IMR-90 (cell line): Measurements from ENCODE around the gene NELL2. TPM values are rescaled to one million over a fixed set of nuclear protein-coding genes. Genes with fewer than 3 reads are reported as not detected.

ENCODE experiments used
- ATAC-seq: fragments of 200-7000 bp; cut with Tn5 transposase; 2 replicates; pipeline ENCODE4 v1.9.1; 2020; ENCODE audit warnings: low read depth, mild to moderate bottlenecking, moderate library complexity
- BruUV-seq: library from RNA; stranded (reverse); fragments of 400-500 nt; replicated peaks from 2 replicates; lab custom pipeline; 2021; lab: Mats Ljungman, UMichigan
- CTCF ChIA-PET: fragments of 300-600 bp; formaldehyde crosslinking; extraction: SDS; loops from one replicate; lab custom pipeline; 2021; ENCODE audit warnings: antibody characterized with exemption; lab: Yijun Ruan, JAX
- POLR2A ChIA-PET: fragments of 300-600 bp; sonication (Branson Sonifier 250); formaldehyde crosslinking; loops from one replicate; lab custom pipeline; 2022; ENCODE audit warnings: antibody characterized with exemption; ENCODE audit not compliant: unreplicated experiment; lab: Charles Lee
- DNase-seq: peaks from one replicate; pipeline ENCODE4 v3.0.0; 2013
- H2AFZ ChIP-seq: replicated peaks from 2 replicates; pipeline ENCODE3; 2013; ENCODE audit warnings: low read length, mild to moderate bottlenecking; ENCODE audit not compliant: poor library complexity
- H2AK5ac ChIP-seq: 2 replicates; pipeline ENCODE4 v1.6.1; 2013; ENCODE audit warnings: low read depth, low read length, inconsistent platforms
- H2AK9ac ChIP-seq: replicated peaks from 2 replicates; pipeline ENCODE3; 2013; ENCODE audit warnings: mild to moderate bottlenecking, low read depth, low read length, moderate library complexity; ENCODE audit not compliant: poor library complexity
- H2BK120ac ChIP-seq: 2 replicates; pipeline ENCODE4 v1.6.1; 2013; ENCODE audit warnings: low read depth, low read length, inconsistent platforms
- H2BK15ac ChIP-seq: 3 replicates; pipeline ENCODE4 v1.6.1; 2013; ENCODE audit warnings: low read depth, low read length, inconsistent platforms
- H2BK20ac ChIP-seq: 2 replicates; pipeline ENCODE4 v1.6.1; 2013; ENCODE audit warnings: low read depth, mild to moderate bottlenecking, inconsistent platforms, low read length, moderate library complexity
- H2BK5ac ChIP-seq: 2 replicates; pipeline ENCODE4 v1.6.1; 2013; ENCODE audit warnings: mild to moderate bottlenecking, low read depth, low read length, inconsistent platforms; ENCODE audit not compliant: poor library complexity, severe bottlenecking
- H3K14ac ChIP-seq: replicated peaks from 2 replicates; pipeline ENCODE4 v1.6.1; 2013; ENCODE audit warnings: low read depth, low read length, inconsistent platforms
- H3K18ac ChIP-seq: 2 replicates; pipeline ENCODE4 v1.6.1; 2013; ENCODE audit warnings: low read depth, low read length, control low read depth
- H3K23ac ChIP-seq: 2 replicates; pipeline ENCODE4 v1.6.1; 2013; ENCODE audit warnings: low read depth, low read length, inconsistent platforms
- H3K27ac ChIP-seq: 2 replicates; pipeline ENCODE4 v1.5.1; 2013; ENCODE audit warnings: mild to moderate bottlenecking, control low read depth, low read length; ENCODE audit not compliant: insufficient read depth
- H3K27me3 ChIP-seq: 2 replicates; pipeline ENCODE4 v1.6.1; 2013; ENCODE audit warnings: low read length; ENCODE audit not compliant: control insufficient read depth, insufficient read depth
- H3K36me3 ChIP-seq: 2 replicates; pipeline ENCODE4 v1.6.1; 2013; ENCODE audit warnings: low read length, mixed read lengths; ENCODE audit not compliant: control insufficient read depth, insufficient read depth
- H3K4ac ChIP-seq: 2 replicates; pipeline ENCODE4 v1.6.1; 2013; ENCODE audit warnings: low read depth, low read length, inconsistent platforms
- H3K4me1 ChIP-seq: 2 replicates; pipeline ENCODE4 v1.6.1; 2013; ENCODE audit warnings: low read length, mixed read lengths; ENCODE audit not compliant: control insufficient read depth, insufficient read depth
- H3K4me2 ChIP-seq: 2 replicates; pipeline ENCODE4 v1.6.1; 2013; ENCODE audit warnings: low read depth, mild to moderate bottlenecking, control low read depth, low read length, moderate library complexity
- H3K4me3 ChIP-seq: 2 replicates; pipeline ENCODE4 v1.5.1; 2013; ENCODE audit warnings: low read depth, mild to moderate bottlenecking, control low read depth, low read length, moderate library complexity; ENCODE audit not compliant: insufficient read depth
- H3K56ac ChIP-seq: 2 replicates; pipeline ENCODE4 v1.6.1; 2013; ENCODE audit warnings: low read length, inconsistent platforms; ENCODE audit not compliant: insufficient read depth; ENCODE audit errors: extremely low read depth
- H3K79me1 ChIP-seq, 2 experiments: 2 replicates each; pipeline ENCODE4 v1.6.1; 2013; ENCODE audit warnings: low read length in 2 of 2, inconsistent platforms in 1 of 2, low read depth in 1 of 2
- H3K9ac ChIP-seq: 2 replicates; pipeline ENCODE4 v1.6.1; 2013; ENCODE audit warnings: low read depth, low read length, control low read depth
- H3K9me1 ChIP-seq: 2 replicates; pipeline ENCODE4 v1.6.1; 2013; ENCODE audit warnings: low read length, inconsistent platforms; ENCODE audit not compliant: insufficient read depth
- H3K9me3 ChIP-seq: 2 replicates; pipeline ENCODE4 v1.6.1; 2013; ENCODE audit warnings: low read length; ENCODE audit not compliant: control insufficient read depth, insufficient read depth
- H4K20me1 ChIP-seq: 2 replicates; pipeline ENCODE4 v1.6.1; 2013; ENCODE audit warnings: low read length, inconsistent platforms; ENCODE audit not compliant: insufficient read depth
- H4K5ac ChIP-seq: 2 replicates; pipeline ENCODE4 v1.6.1; 2013; ENCODE audit warnings: mild to moderate bottlenecking, low read depth, low read length, control low read depth
- H4K8ac ChIP-seq, 2 experiments: 2 replicates each; pipeline ENCODE4 v1.6.1; 2013; ENCODE audit warnings: low read depth in 2 of 2, low read length in 2 of 2, control low read depth in 1 of 2, inconsistent platforms in 1 of 2
- H4K91ac ChIP-seq: 2 replicates; pipeline ENCODE4 v1.6.1; 2013; ENCODE audit warnings: low read depth, low read length, inconsistent platforms; ENCODE audit not compliant: insufficient read depth
- BHLHE40 ChIP-seq: fragments of 150-350 bp; IDR thresholded peaks from 2 replicates; pipeline ENCODE4 v1.6.1; 2016; ENCODE audit warnings: mild to moderate bottlenecking, low read depth, low read length
- MAZ ChIP-seq: IDR thresholded peaks from 2 replicates; pipeline ENCODE4 v1.6.1; 2012; ENCODE audit warnings: low read depth, mild to moderate bottlenecking, low read length, improper control_type of control experiment, moderate library complexity, borderline replicate concordance
- POLR2A ChIP-seq: IDR thresholded peaks from 2 replicates; pipeline ENCODE4 v1.6.1; 2012; ENCODE audit warnings: mild to moderate bottlenecking, low read depth, low read length
- RCOR1 ChIP-seq: IDR thresholded peaks from 2 replicates; pipeline ENCODE4 v1.6.1; 2012; ENCODE audit warnings: mild to moderate bottlenecking, low read length, improper control_type of control experiment; ENCODE audit not compliant: insufficient replicate concordance
- WGBS, 2 experiments: methylation state at CpG; one replicate each; pipeline versions ENCODE4 v1.1.5 to v1.1.7; 2013; ENCODE audit warnings: missing lambda C conversion rate in 2 of 2; ENCODE audit not compliant: insufficient read length in 1 of 2; ENCODE audit errors: extremely low coverage in 2 of 2; 5-methylcytosine and 5-hydroxymethylcytosine counted together
- dilution Hi-C: fragments of 300-500 bp; cut with HindIII; formaldehyde crosslinking; loops from one replicate; pipeline ENCODE4 v1.14.3; 2018; ENCODE audit warnings: low sequenced_read_pairs; ENCODE audit not compliant: unreplicated experiment
- in situ Hi-C: fragments of 300-500 bp; cut with MboI; formaldehyde crosslinking; loops from 3 replicates; pipeline ENCODE4 v1.14.3; 2019; ENCODE audit warnings: low sequenced_read_pairs, inconsistent platforms, mixed read lengths
- intact Hi-C: fragments of 100-400 bp; cut with micrococcal nuclease; formaldehyde crosslinking; loops from 2 replicates; pipeline ENCODE4 v1.10.0; 2022
- polyA plus RNA-seq, 3 experiments: library from polyadenylated mRNA; depleted of rRNA; stranded (reverse); fragments of >200 nt; gene quantifications; 2 replicates each; pipeline ENCODE4 v1.2.3, GENCODE V29; 2012; ENCODE audit warnings: low replicate concordance in 1 of 3
- total RNA-seq: library from RNA; depleted of rRNA; stranded (reverse); fragments of >200 nt; gene quantifications from 2 replicates; pipeline ENCODE4 v1.2.3, GENCODE V29; 2012
- TF ChIP-seq, protein P1 (sequence below): conservative IDR thresholded peaks from 2 replicates; pipeline ENCODE4 v1.5.1; 2012; ENCODE audit warnings: mild to moderate bottlenecking, low read depth, low read length, improper control_type of control experiment

Gene NELL2
- total and polyA plus RNA-seq, 2 of the 4 experiments (the other 2 are of a cell fraction): 0.18 to 0.26 TPM

DNA sequence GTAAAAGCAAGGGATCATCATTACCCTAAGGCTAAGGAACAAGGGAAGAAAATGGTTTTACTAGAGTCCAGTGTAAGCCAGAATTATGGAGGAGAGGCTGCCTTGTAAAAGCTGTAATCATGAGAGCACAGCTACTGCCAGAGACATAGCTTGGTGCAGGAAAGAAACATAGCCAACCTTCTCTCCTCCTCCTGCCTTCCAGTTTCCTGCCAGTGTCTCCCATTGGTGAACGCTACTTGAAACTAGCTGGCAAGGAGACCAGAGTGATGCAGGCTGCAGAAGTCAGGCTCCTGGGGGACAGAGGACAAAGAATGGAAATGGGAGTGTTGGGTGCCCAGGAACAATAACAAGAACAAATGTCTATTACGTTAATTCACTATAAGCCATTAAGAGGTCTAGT is 158.5 kb downstream of the NELL2 start:
- Histone ChIP-seq H4K8ac (no peak overlapping the region), H2BK20ac (no peak overlapping the region), H3K4ac (no peak overlapping the region), H2BK120ac (no peak overlapping the region), H3K4me3 (no peak overlapping the region), H4K91ac (no peak overlapping the region), H3K14ac (no peak overlapping the region), H4K5ac (no peak overlapping the region), H3K9me3 (peaks cover 2% of the 10 kb centered on the region; the same call in 1 of the 2 replicates), H2AK5ac (no peak overlapping the region), H3K9me1 (no peaks in the 10 kb centered on the region), H3K4me2 (no peak overlapping the region), H2BK5ac (no peak overlapping the region), H3K56ac (no peak overlapping the region), H3K4me1 (no peaks in the 10 kb centered on the region), H3K9ac (no peak overlapping the region), H4K20me1 (no peaks in the 10 kb centered on the region), H2BK15ac (no peak overlapping the region), H3K79me1 (no peaks in the 10 kb centered on the region), H2AK9ac (no peak overlapping the region), H3K18ac (no peak overlapping the region), H3K36me3 (no peaks in the 10 kb centered on the region), H3K27ac (no peak overlapping the region), H3K27me3 (no peaks in the 10 kb centered on the region), H3K23ac (no peak overlapping the region), H2AFZ (no peak overlapping the region)
- in situ Hi-C loops: no loop called here
- BruUV-seq: no TSS peak
- CTCF ChIA-PET: no interaction called here
- dilution Hi-C loops: no loop called here
- WGBS, 2 experiments: no CpG with 5 or more reads among the region's 2 CpGs
- no peak for DNase-seq
- TF ChIP-seq BHLHE40 (no peak), RCOR1 (no peak), MAZ (no peak), POLR2A (no peak)
- TF ChIP-seq, protein P1, sequence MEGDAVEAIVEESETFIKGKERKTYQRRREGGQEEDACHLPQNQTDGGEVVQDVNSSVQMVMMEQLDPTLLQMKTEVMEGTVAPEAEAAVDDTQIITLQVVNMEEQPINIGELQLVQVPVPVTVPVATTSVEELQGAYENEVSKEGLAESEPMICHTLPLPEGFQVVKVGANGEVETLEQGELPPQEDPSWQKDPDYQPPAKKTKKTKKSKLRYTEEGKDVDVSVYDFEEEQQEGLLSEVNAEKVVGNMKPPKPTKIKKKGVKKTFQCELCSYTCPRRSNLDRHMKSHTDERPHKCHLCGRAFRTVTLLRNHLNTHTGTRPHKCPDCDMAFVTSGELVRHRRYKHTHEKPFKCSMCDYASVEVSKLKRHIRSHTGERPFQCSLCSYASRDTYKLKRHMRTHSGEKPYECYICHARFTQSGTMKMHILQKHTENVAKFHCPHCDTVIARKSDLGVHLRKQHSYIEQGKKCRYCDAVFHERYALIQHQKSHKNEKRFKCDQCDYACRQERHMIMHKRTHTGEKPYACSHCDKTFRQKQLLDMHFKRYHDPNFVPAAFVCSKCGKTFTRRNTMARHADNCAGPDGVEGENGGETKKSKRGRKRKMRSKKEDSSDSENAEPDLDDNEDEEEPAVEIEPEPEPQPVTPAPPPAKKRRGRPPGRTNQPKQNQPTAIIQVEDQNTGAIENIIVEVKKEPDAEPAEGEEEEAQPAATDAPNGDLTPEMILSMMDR: no peak
- no peak for ATAC-seq
- intact Hi-C loops: no loop called here
- POLR2A ChIA-PET: no interaction called here
